Panc1 (cell line): ENCODE measurements around the gene C1orf105. TPM values are rescaled to one million over a fixed set of nuclear protein-coding genes. Genes with fewer than 3 reads are reported as not detected.

Experiments used
- ATAC-seq: fragments of 200-7000 bp; cut with Tn5 transposase; 2 replicates; pipeline ENCODE4 v1.9.1; 2020; ENCODE audit warnings: mild to moderate bottlenecking, moderate library complexity
- BruUV-seq: library from RNA; stranded (reverse); fragments of 400-500 nt; replicated peaks from 2 replicates; lab custom pipeline; 2021; lab: Mats Ljungman, UMichigan
- CTCF ChIA-PET: fragments of 300-600 bp; sonication (Branson Sonifier 250); formaldehyde crosslinking; loops from one replicate; lab custom pipeline; 2022; ENCODE audit warnings: antibody characterized with exemption; lab: Charles Lee
- POLR2A ChIA-PET: fragments of 300-600 bp; sonication (Branson Sonifier 250); formaldehyde crosslinking; loops from one replicate; lab custom pipeline; 2022; ENCODE audit warnings: antibody characterized with exemption; lab: Charles Lee
- DNase-seq: peaks from one replicate; pipeline ENCODE4 v3.0.0-alpha.2; 2010; ENCODE audit warnings: low read depth, low spot score
- H3K27ac ChIP-seq: 2 replicates; pipeline ENCODE4 v1.5.1; 2011; ENCODE audit warnings: mild to moderate bottlenecking, low read length, inconsistent platforms
- H3K27me3 ChIP-seq: fragments of 200-500 bp; sonication (Bioruptor generic); 2 replicates; pipeline ENCODE4 v1.6.0; 2014; ENCODE audit warnings: low read length, inconsistent platforms; ENCODE audit not compliant: control insufficient read depth, insufficient read depth
- H3K36me3 ChIP-seq: fragments of 200-500 bp; sonication (Bioruptor generic); 2 replicates; pipeline ENCODE4 v1.5.1; 2014; ENCODE audit warnings: inconsistent platforms, mild to moderate bottlenecking, low read length, moderate library complexity; ENCODE audit not compliant: control insufficient read depth, insufficient read depth
- H3K4me1 ChIP-seq: 2 replicates; pipeline ENCODE4 v1.5.1; 2011; ENCODE audit warnings: inconsistent platforms, mild to moderate bottlenecking, low read length, moderate library complexity; ENCODE audit not compliant: control insufficient read depth, insufficient read depth
- H3K4me3 ChIP-seq, 2 experiments: 2 replicates each; pipeline ENCODE4 v1.5.1; 2011 to 2012; ENCODE audit warnings: low read depth in 2 of 2, low read length in 2 of 2, mild to moderate bottlenecking in 2 of 2, inconsistent platforms in 1 of 2, moderate library complexity in 1 of 2
- H3K9me3 ChIP-seq: fragments of 200-500 bp; sonication (Bioruptor generic); 2 replicates; pipeline ENCODE4 v1.5.1; 2014; ENCODE audit warnings: low read depth, mild to moderate bottlenecking, inconsistent platforms, low read length, moderate library complexity; ENCODE audit not compliant: control insufficient read depth, insufficient read depth
- POLR2AphosphoS5 ChIP-seq: IDR thresholded peaks from 2 replicates; pipeline ENCODE4 v1.6.1; 2012; ENCODE audit warnings: mild to moderate bottlenecking, low read depth, low read length, moderate library complexity
- SIN3A ChIP-seq: IDR thresholded peaks from 2 replicates; pipeline ENCODE4 v1.6.1; 2012; ENCODE audit warnings: low read depth, mild to moderate bottlenecking, low read length, moderate library complexity, borderline replicate concordance; ENCODE audit not compliant: insufficient read depth
- TCF7L2 ChIP-seq: IDR thresholded peaks from 2 replicates; pipeline ENCODE4 v1.6.1; 2011; ENCODE audit warnings: mild to moderate bottlenecking, low read depth, low read length, inconsistent platforms
- in situ Hi-C: cut with HindIII; loops from 2 replicates; pipeline ENCODE4 v1.10.0; 2016; ENCODE audit warnings: low sequenced_read_pairs, low pct_unique_long_range_greater_than_20kb
- intact Hi-C: fragments of 100-400 bp; cut with micrococcal nuclease; formaldehyde crosslinking; loops from one replicate; pipeline ENCODE4 v1.10.0; 2022; ENCODE audit not compliant: unreplicated experiment
- total RNA-seq: library from RNA; stranded (reverse); gene quantifications from one replicate; pipeline ENCODE4 v1.2.1, GENCODE V29; 2021; ENCODE audit not compliant: unreplicated experiment
- TF ChIP-seq, protein P1 (sequence below), 2 experiments: IDR thresholded peaks; 2 replicates each; pipeline ENCODE4 v1.6.1; 2011 to 2012; ENCODE audit warnings: low read depth in 2 of 2, control low read depth in 1 of 2, low read length in 1 of 2, mild to moderate bottlenecking in 1 of 2, moderate library complexity in 1 of 2; ENCODE audit not compliant: insufficient read depth in 1 of 2
- TF ChIP-seq, protein P2 (sequence below): fragments of 450-650 bp; IDR thresholded peaks from 2 replicates; pipeline ENCODE4 v1.5.1; 2017; ENCODE audit warnings: mild to moderate bottlenecking

C1orf105 gene
- total RNA-seq, 1 experiment from 2014 or later, result not detected

DNA sequence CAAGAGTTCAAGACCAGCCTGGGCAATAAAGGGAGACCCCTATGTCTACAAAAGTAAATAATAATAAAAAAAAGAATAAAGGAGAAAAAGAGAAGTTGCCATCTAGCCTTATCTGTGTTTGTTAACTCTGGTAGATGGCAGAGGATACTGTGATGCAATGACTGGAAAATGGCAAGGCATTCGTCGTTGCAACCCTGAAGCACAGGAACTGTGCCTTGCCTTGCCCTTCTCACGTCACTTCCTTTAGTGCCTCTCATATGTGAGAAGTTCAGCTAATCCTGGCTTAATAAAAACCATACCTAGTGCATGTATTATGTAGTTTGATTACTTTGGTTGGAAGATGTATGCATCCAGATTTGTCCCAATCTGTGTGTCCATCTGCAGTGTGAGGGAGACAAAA, 49.2 kb downstream of the C1orf105 start:
- H3K9me3 ChIP-seq, result no peaks in the 10 kb centered on the region
- CTCF ChIA-PET, result interaction anchor here (0.6 kb wide), 1 partner anchor 19 kb away, joined by 3 read pairs; no protein-coding TSS in a partner anchor
- no peak for DNase-seq
- H3K27me3 ChIP-seq, result no peaks in the 10 kb centered on the region; the same call in 1 of the 2 replicates
- POLR2A ChIA-PET, result no interaction called here
- H3K4me3 ChIP-seq, result no peak overlapping the region
- in situ Hi-C loops, result no loop called here
- intact Hi-C loops, result no loop called here
- H3K36me3 ChIP-seq, result no peaks in the 10 kb centered on the region
- H3K27ac ChIP-seq, result no peak overlapping the region
- no peak for ATAC-seq
- no peaks in the 10 kb centered on the region for H3K4me1 ChIP-seq
- no TSS peak for BruUV-seq
- TF ChIP-seq, protein P1, sequence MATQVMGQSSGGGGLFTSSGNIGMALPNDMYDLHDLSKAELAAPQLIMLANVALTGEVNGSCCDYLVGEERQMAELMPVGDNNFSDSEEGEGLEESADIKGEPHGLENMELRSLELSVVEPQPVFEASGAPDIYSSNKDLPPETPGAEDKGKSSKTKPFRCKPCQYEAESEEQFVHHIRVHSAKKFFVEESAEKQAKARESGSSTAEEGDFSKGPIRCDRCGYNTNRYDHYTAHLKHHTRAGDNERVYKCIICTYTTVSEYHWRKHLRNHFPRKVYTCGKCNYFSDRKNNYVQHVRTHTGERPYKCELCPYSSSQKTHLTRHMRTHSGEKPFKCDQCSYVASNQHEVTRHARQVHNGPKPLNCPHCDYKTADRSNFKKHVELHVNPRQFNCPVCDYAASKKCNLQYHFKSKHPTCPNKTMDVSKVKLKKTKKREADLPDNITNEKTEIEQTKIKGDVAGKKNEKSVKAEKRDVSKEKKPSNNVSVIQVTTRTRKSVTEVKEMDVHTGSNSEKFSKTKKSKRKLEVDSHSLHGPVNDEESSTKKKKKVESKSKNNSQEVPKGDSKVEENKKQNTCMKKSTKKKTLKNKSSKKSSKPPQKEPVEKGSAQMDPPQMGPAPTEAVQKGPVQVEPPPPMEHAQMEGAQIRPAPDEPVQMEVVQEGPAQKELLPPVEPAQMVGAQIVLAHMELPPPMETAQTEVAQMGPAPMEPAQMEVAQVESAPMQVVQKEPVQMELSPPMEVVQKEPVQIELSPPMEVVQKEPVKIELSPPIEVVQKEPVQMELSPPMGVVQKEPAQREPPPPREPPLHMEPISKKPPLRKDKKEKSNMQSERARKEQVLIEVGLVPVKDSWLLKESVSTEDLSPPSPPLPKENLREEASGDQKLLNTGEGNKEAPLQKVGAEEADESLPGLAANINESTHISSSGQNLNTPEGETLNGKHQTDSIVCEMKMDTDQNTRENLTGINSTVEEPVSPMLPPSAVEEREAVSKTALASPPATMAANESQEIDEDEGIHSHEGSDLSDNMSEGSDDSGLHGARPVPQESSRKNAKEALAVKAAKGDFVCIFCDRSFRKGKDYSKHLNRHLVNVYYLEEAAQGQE (IDR thresholded peaks at IDR 0.05; ENCODE audit: insufficient read depth in 1 of 2, low read depth in 2 of 2, low read length in 1 of 2), result no peak
- TF ChIP-seq, protein P2, sequence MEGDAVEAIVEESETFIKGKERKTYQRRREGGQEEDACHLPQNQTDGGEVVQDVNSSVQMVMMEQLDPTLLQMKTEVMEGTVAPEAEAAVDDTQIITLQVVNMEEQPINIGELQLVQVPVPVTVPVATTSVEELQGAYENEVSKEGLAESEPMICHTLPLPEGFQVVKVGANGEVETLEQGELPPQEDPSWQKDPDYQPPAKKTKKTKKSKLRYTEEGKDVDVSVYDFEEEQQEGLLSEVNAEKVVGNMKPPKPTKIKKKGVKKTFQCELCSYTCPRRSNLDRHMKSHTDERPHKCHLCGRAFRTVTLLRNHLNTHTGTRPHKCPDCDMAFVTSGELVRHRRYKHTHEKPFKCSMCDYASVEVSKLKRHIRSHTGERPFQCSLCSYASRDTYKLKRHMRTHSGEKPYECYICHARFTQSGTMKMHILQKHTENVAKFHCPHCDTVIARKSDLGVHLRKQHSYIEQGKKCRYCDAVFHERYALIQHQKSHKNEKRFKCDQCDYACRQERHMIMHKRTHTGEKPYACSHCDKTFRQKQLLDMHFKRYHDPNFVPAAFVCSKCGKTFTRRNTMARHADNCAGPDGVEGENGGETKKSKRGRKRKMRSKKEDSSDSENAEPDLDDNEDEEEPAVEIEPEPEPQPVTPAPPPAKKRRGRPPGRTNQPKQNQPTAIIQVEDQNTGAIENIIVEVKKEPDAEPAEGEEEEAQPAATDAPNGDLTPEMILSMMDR, result no peak
- no peak for TF ChIP-seq TCF7L2
- TF ChIP-seq POLR2AphosphoS5, result no peak
- no peak for TF ChIP-seq SIN3A

DNA sequence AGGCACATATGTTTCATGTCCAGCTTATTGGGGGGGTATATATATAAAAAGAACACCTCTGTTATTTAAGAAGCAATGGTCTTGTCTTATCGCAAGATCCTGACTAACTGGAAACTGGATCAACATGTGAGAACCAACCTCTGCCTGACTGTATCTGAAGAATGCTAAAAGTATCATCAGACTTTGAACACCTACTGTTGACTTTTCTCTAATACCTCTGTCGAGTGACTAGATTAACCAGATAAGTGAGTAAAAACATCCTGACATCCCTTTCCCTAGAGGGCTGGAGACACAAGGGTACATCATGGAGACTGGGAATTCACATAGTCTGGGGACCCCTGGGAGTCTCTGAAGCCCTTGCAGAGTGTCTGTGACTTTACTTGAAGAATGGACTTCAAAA, 49.7 kb downstream of the C1orf105 start:
- in situ Hi-C loops (no loop called here), intact Hi-C loops (no loop called here)
- TF ChIP-seq, protein P1 (IDR thresholded peaks at IDR 0.05; ENCODE audit: insufficient read depth in 1 of 2, low read depth in 2 of 2, low read length in 1 of 2), result no peak
- TF ChIP-seq TCF7L2 (no peak), SIN3A (no peak), POLR2AphosphoS5 (no peak)
- TF ChIP-seq, protein P2, result no peak
- Histone ChIP-seq H3K4me1 (no peaks in the 10 kb centered on the region), H3K4me3 (no peak overlapping the region), H3K9me3 (no peaks in the 10 kb centered on the region), H3K36me3 (no peaks in the 10 kb centered on the region), H3K27me3 (no peaks in the 10 kb centered on the region; the same call in 1 of the 2 replicates), H3K27ac (no peak overlapping the region)
- BruUV-seq, result no TSS peak
- POLR2A ChIA-PET, result no interaction called here
- CTCF ChIA-PET, result interaction anchor here (0.6 kb wide), 1 partner anchor 19 kb away, joined by 3 read pairs; no protein-coding TSS in a partner anchor
- no peak for ATAC-seq
- no peak for DNase-seq
